Erythroblast (primary cell): ENCODE data around the gene ZNF609.

Experiments
- DNase-seq, 2 experiments: peaks; one replicate each; lab custom pipeline; 2025; lab: John Stamatoyannopoulos, UW
- GATA1 ChIP-seq: IDR thresholded peaks from 2 replicates; pipeline ENCODE4 v1.6.1; 2011; ENCODE audit warnings: low read depth, mild to moderate bottlenecking, control low read depth, low read length, moderate library complexity
- POLR2A ChIP-seq: IDR thresholded peaks from 2 replicates; pipeline ENCODE4 v1.6.1; 2011; ENCODE audit warnings: mild to moderate bottlenecking, low read length

The ZNF609 gene

DNA sequence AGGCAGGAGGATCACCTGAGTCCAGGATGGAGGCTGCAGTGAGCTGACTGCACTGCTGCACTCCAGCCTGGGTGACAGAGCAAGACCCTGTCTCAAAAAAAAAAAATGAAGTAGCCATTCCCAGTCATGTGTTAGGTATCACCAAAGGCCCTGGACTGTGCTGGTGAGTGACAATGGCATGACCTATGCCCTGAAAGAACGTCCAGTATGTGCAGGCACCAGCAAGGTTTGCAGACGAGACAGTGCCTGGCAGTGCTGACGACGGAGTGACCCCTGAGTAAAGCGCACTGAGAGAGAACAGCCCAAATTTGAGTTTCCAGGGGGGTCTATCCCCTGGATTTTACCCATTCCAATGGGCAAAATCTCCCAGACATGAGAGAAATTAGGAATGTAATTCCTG is 269.8 kb downstream of the ZNF609 start:
- TF ChIP-seq GATA1: no peak
- TF ChIP-seq POLR2A: no peak
- no peak for DNase-seq

- peak; percentile 73 to 89 for DNase-seq
- TF ChIP-seq GATA1 (no peak), POLR2A (no peak)
Measured at GRCh38 chr15:64731012-64731804, 270.8 kb downstream of the ZNF609 start.

- TF ChIP-seq POLR2A (no peak), GATA1 (no peak)
- no peak for DNase-seq
Measured at GRCh38 chr15:64731805-64732151, 271.4 kb downstream of the ZNF609 start.

GRCh38 chr15:64732156-64732860 is 271.9 kb downstream of the ZNF609 start:
- TF ChIP-seq POLR2A (no peak), GATA1 (no peak)
- no peak for DNase-seq
